Upper lobe of left lung (tissue), 6 donors: ENCODE results near the gene CSPG4. TPM values are rescaled to one million over a fixed set of nuclear protein-coding genes. Genes with fewer than 3 reads are reported as not detected.
A peak's percentile ranks its signal among the peaks of the same experiment; 100 is the strongest.

Source experiments
- ATAC-seq, 2 donors: fragments of 200-7000 bp; cut with Tn5 transposase; one replicate each; pipeline ENCODE4 v1.9.1; 2022; ENCODE audit warnings: mild to moderate bottlenecking in 2 of 2, moderate library complexity in 2 of 2; ENCODE audit not compliant: low FRiP score in 2 of 2
- DNase-seq, 2 donors: peaks; one replicate each; pipeline ENCODE4 v3.0.0-alpha.2; 2019 to 2020
- H3K27ac ChIP-seq, 4 donors: fragments of 200-600 bp; sonication (generic); one replicate each; pipeline ENCODE4 v1.5.1; 2016 to 2019
- H3K27me3 ChIP-seq, 4 donors: fragments of 200-600 bp; sonication (generic); one replicate each; pipeline ENCODE4 v1.5.1; 2017 to 2019
- H3K36me3 ChIP-seq, 4 donors: fragments of 200-600 bp; sonication (generic); one replicate each; pipeline ENCODE4 v1.5.1; 2016 to 2019
- H3K4me1 ChIP-seq, 4 donors: fragments of 200-600 bp; sonication (generic); one replicate each; pipeline ENCODE4 v1.5.1; 2018 to 2019
- H3K4me3 ChIP-seq, 4 donors: fragments of 200-600 bp; sonication (generic); one replicate each; pipeline ENCODE4 v1.5.1; 2017 to 2019; ENCODE audit warnings: mild to moderate bottlenecking in 2 of 4, moderate library complexity in 1 of 4
- H3K9me3 ChIP-seq, 4 donors: fragments of 200-600 bp; sonication (generic); one replicate each; pipeline ENCODE4 v1.5.1; 2018 to 2019
- CTCF ChIP-seq, 6 experiments: fragments of 450-650 bp in 4 of 6; fragments of 200-600 bp in 2 of 6; sonication (generic) in 2 of 6; IDR thresholded peaks; one replicate each; pipeline ENCODE4 v1.5.1; 2016 to 2019; ENCODE audit warnings: antibody characterized with exemption in 6 of 6
- EP300 ChIP-seq, 4 donors: sonication (generic); formaldehyde crosslinking; IDR thresholded peaks; one replicate each; pipeline ENCODE4 v1.5.1; 2017; ENCODE audit warnings: antibody characterized with exemption in 4 of 4, control low read depth in 2 of 4
- POLR2A ChIP-seq, 4 donors: fragments of 450-650 bp; IDR thresholded peaks; one replicate each; pipeline ENCODE4 v1.5.1; 2016 to 2017; ENCODE audit warnings: antibody characterized with exemption in 4 of 4, mild to moderate bottlenecking in 2 of 4
- POLR2AphosphoS5 ChIP-seq, 2 donors: sonication (generic); formaldehyde crosslinking; IDR thresholded peaks; one replicate each; pipeline ENCODE4 v1.5.1; 2017; ENCODE audit warnings: antibody characterized with exemption in 2 of 2
- WGBS, 2 donors: methylation state at CpG; one replicate each; pipeline ENCODE4 v1.1.5; 2017 to 2018; 5-methylcytosine and 5-hydroxymethylcytosine counted together
- total RNA-seq, 6 donors: library from RNA; depleted of rRNA in 4 of 6; stranded (reverse); fragments of >200 nt in 4 of 6; gene quantifications; one replicate each; pipeline versions ENCODE4 v1.1.0 to v1.2.1, GENCODE V29; 2016 to 2021
- donor health status: DM: no; HTN: no; CAD: no; lungs with moderate emphysema.
- donor health status: DM: no; HTN: yes; CAD: no; lungs with severe emphysema.

Gene CSPG4
- total RNA-seq, 6 donors from 2014 or later = 8.5 to 38.3 (median 17.7) TPM

DNA sequence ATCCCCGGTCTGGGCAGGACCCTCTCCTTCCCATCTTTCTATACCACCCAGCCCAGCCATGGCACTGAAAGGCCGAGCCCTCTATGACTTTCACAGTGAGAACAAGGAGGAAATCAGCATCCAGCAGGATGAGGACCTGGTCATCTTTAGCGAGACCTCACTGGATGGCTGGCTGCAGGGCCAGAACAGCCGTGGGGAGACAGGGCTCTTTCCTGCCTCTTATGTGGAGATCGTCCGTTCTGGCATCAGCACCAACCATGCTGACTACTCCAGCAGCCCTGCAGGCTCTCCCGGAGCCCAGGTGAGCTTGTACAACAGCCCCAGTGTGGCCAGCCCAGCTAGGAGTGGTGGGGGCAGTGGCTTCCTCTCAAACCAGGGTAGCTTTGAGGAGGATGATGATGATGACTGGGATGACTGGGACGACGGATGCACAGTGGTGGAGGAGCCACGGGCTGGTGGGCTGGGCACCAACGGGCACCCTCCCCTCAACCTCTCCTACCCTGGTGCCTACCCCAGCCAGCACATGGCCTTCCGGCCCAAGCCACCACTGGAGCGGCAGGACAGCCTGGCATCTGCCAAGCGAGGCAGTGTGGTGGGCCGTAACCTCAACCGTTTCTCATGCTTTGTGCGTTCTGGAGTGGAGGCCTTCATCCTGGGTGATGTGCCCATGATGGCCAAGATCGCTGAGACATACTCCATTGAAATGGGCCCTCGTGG is 63.4 kb downstream of the CSPG4 start:
- no peak for TF ChIP-seq CTCF (IDR thresholded peaks at IDR 0.05)
- no peak for TF ChIP-seq EP300 (IDR thresholded peaks at IDR 0.05)
- TF ChIP-seq POLR2A (IDR thresholded peaks at IDR 0.05) = no peak
- no peak for TF ChIP-seq POLR2AphosphoS5 (IDR thresholded peaks at IDR 0.05)
- 74 to 84% methylated on average over 16 to 19 of the region's 19 CpGs for WGBS, 2 donors
- peaks cover 58 to 67% (median 61%) of the 10 kb centered on the region in 4 donors for H3K4me1 ChIP-seq

DNA sequence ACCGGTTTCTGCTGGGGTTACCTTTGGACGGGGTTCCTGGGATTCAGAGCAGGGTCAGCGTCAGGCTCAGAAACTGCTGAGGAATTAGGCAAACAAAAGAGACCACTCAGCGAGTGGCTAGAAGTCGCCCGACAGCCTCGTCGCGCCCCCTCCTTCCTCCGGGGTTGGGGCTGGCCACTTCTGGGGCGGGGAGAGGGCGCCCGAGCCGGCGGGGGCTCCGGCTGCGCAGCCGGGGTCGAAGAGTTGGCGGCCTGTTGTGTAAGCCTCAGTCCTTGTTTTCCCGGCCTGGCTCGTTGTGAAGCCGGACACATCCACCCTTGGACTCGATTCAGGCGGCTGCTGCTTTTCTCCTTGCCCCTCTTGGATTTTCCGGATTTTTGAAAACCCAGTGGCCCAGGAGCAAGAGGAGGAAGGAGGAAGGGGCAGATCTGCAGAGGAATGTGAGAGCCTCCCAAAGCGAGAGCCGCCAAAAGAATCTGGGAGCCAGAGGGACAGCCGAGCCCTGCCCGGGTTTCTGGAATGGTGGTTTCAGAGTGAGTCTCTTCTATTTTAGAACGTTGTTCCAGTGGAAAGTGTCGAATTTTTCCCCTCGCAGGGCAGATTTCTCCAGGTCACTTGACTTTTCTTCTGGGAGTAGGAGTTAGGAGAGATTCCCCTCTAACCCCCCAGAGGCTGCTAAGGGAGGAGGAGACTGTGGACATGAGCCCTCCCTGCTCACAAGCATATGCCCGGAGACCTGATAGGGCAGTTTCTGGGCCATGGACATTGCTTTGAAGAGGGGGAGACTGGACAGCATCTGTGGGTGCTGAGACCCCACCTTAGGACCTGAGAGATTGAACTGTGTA is 64.3 kb downstream of the CSPG4 start:
- Histone ChIP-seq H3K9me3 (no peaks in the 10 kb centered on the region), H3K4me3 (peak overlapping the region; percentile 63 to 82 (median 78)), H3K36me3 (peaks cover 0 to 14% (median 2%) of the 10 kb centered on the region in 4 donors), H3K4me1 (peaks cover 52 to 63% (median 58%) of the 10 kb centered on the region in 4 donors), H3K27ac (peak overlapping the region; percentile 93 to 98 (median 96)), H3K27me3 (no peaks in the 10 kb centered on the region)
- WGBS, 2 donors = 9 to 21% methylated on average over 13 to 34 of the region's 34 CpGs
- ATAC-seq = peak; percentile 44 to 68
- peak; percentile 45 to 89 for DNase-seq
- no peak for TF ChIP-seq POLR2AphosphoS5 (IDR thresholded peaks at IDR 0.05)
- no peak for TF ChIP-seq CTCF (IDR thresholded peaks at IDR 0.05)
- TF ChIP-seq EP300 (IDR thresholded peaks at IDR 0.05) = peak in 1 of 4 donors; percentile 0

More for the DNA sequence above, 63.4 kb downstream of the CSPG4 start:
- ATAC-seq (no peak), DNase-seq (no peak)
- no peaks in the 10 kb centered on the region for H3K9me3 ChIP-seq
- H3K27me3 ChIP-seq = no peaks in the 10 kb centered on the region
- peak overlapping the region; percentile 63 to 82 (median 78) for H3K4me3 ChIP-seq
- H3K27ac ChIP-seq = peak overlapping the region; percentile 93 to 98 (median 96)
- peaks cover 0 to 14% (median 2%) of the 10 kb centered on the region in 4 donors for H3K36me3 ChIP-seq

DNA sequence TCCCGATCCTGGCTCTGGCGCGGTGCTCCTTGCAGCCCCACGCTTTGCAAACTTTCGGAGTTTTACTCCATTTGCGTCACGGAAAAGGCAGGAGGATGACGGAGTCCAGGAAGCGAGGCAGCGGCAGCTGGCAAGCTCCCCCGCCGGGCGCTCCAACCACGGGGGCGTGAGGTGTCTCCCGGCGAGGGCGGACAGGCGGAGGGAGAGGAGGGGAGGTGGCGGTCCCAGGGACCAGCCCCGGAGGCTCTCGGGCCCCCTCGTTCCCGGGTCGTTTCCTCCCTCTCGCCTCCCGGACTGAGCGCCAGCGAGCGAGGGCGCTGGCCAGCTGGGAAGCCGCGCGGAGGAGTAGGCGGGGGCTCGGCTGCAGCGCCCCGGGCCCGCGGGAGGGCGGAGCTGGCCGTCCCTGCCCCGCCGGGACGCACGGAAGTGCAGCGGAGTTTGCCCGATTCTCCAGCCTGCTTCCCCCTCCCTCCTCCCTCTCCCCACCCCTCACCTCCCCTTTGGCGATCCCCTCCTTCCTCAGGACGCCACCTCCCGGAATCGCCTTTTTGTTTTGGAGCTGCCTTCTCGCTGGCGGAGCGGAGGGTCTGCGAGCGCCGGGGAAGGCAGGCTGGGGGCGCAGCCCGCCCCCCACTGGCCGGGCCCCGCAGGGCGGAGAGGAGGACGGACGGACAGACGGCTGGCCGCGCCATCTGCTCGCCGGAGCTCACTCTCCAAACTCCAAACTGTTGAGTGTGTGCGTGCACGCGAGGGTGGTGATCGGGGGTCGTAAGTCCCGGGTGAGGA is 65.1 kb downstream of the CSPG4 start, which contains the start of gene SNX33:
TSS of gene SNX33 (plus strand) at position 543 of the 786 bp plus-strand sequence. CDS start 1,191 bp downstream, outside the sequence.
- Histone ChIP-seq H3K4me1 (peaks cover 46 to 55% (median 51%) of the 10 kb centered on the region in 4 donors), H3K36me3 (peaks cover 0 to 14% (median 2%) of the 10 kb centered on the region in 4 donors), H3K27ac (peak within 1 kb of the TSS; percentile 93 to 98 (median 96)), H3K9me3 (no peaks in the 10 kb centered on the region), H3K4me3 (peak within 1 kb of the TSS; percentile 63 to 82 (median 78)), H3K27me3 (no peaks in the 10 kb centered on the region)
- TF ChIP-seq EP300 (IDR thresholded peaks at IDR 0.05) (no peak), POLR2AphosphoS5 (IDR thresholded peaks at IDR 0.05) (peak; percentile 18 to 83), POLR2A (IDR thresholded peaks at IDR 0.05) (peak in 3 of 4 donors; percentile 36 to 92 (median 91)), CTCF (IDR thresholded peaks at IDR 0.05) (peak in 5 of 6 experiments; percentile 50 to 70 (median 62))
- WGBS, 2 donors = 0 to 1% methylated on average over 19 to 40 of the region's 76 CpGs
- DNase-seq (peak; percentile 82 to 95), ATAC-seq (peak; percentile 85 to 93)

- Histone ChIP-seq H3K4me3 (peak overlapping the region; percentile 63 to 82 (median 78)), H3K27ac (peak overlapping the region; percentile 93 to 98 (median 96)), H3K4me1 (peaks cover 40 to 49% (median 45%) of the 10 kb centered on the region in 4 donors), H3K9me3 (no peaks in the 10 kb centered on the region), H3K36me3 (peaks cover 0 to 14% (median 2%) of the 10 kb centered on the region in 4 donors), H3K27me3 (no peaks in the 10 kb centered on the region)
- no peak for TF ChIP-seq CTCF (IDR thresholded peaks at IDR 0.05)
- TF ChIP-seq POLR2AphosphoS5 (IDR thresholded peaks at IDR 0.05) = peak in 1 of 2 donors; percentile 72
- peak in 2 of 4 donors; percentile 62 to 71 for TF ChIP-seq EP300 (IDR thresholded peaks at IDR 0.05)
- TF ChIP-seq POLR2A (IDR thresholded peaks at IDR 0.05) = no peak
- 0 to 2% methylated on average over 10 to 23 of the region's 26 CpGs for WGBS, 2 donors
- DNase-seq (peak in 1 of 2 donors; percentile 54), ATAC-seq (peak; percentile 32 to 42)
Observed at GRCh38 chr15:75646944-75647364, 65.7 kb downstream of the CSPG4 start.
